Breast epithelium (tissue), 4 donors: ENCODE data around the gene KLK7. TPM values are rescaled to one million over a fixed set of nuclear protein-coding genes. Genes with fewer than 3 reads are reported as not detected.

Source experiments
- DNase-seq, 2 donors: peaks; one replicate each; pipeline ENCODE4 v3.0.0-alpha.2; 2019; ENCODE audit warnings: low spot score in 2 of 2
- H3K27ac ChIP-seq, 2 donors: fragments of 200-600 bp; sonication (generic) in 1 of 2; one replicate each; pipeline ENCODE4 v1.5.1; 2016 to 2019; ENCODE audit warnings: mild to moderate bottlenecking in 1 of 2
- H3K27me3 ChIP-seq, 2 donors: fragments of 200-600 bp; sonication (generic) in 1 of 2; one replicate each; pipeline versions ENCODE4 v1.5.1 to v1.6.0; 2017 to 2019; ENCODE audit warnings: control low read depth in 1 of 2, mild to moderate bottlenecking in 1 of 2
- H3K36me3 ChIP-seq: fragments of 200-600 bp; one replicate; pipeline ENCODE4 v1.5.1; 2019
- H3K4me1 ChIP-seq, 2 donors: fragments of 200-600 bp; sonication (generic); one replicate each; pipeline ENCODE4 v1.5.1; 2016 to 2019; ENCODE audit warnings: control low read depth in 1 of 2
- H3K4me3 ChIP-seq, 3 donors: fragments of 200-600 bp; sonication (generic); 1 replicate in 2 of 3; 2 replicates in 1 of 3; pipeline ENCODE4 v1.5.1; 2016 to 2019; ENCODE audit warnings: mild to moderate bottlenecking in 3 of 3, moderate library complexity in 2 of 3
- H3K9me3 ChIP-seq, 2 donors: fragments of 200-600 bp; sonication (generic) in 1 of 2; one replicate each; pipeline ENCODE4 v1.5.1; 2016 to 2019; ENCODE audit warnings: control low read depth in 1 of 2
- POLR2A ChIP-seq: fragments of 450-650 bp; IDR thresholded peaks from one replicate; pipeline ENCODE4 v1.6.1; 2016; ENCODE audit warnings: antibody characterized with exemption, mild to moderate bottlenecking, moderate library complexity
- POLR2AphosphoS5 ChIP-seq, 3 donors: sonication (generic); formaldehyde crosslinking; IDR thresholded peaks; one replicate each; pipeline ENCODE4 v1.6.1; 2017; ENCODE audit warnings: antibody characterized with exemption in 3 of 3
- intact Hi-C: fragments of 100-400 bp; cut with DNase I; formaldehyde crosslinking; loops from one replicate; pipeline ENCODE4 v1.15.1; 2023; ENCODE audit warnings: low total_unique reads
- total RNA-seq, 3 donors: library from RNA; depleted of rRNA; stranded (reverse); fragments of >200 nt; gene quantifications; one replicate each; pipeline ENCODE4 v1.1.0, GENCODE V29; 2016
- TF ChIP-seq, protein P1 (sequence below), 3 donors: fragments of 450-650 bp; IDR thresholded peaks; one replicate each; pipeline ENCODE4 v1.5.1; 2016 to 2017; ENCODE audit warnings: antibody characterized with exemption in 3 of 3, mild to moderate bottlenecking in 3 of 3, moderate library complexity in 3 of 3

The KLK7 gene
- total RNA-seq, 3 donors from 2014 or later, result 7.5 to 103 TPM; not detected in 1

DNA sequence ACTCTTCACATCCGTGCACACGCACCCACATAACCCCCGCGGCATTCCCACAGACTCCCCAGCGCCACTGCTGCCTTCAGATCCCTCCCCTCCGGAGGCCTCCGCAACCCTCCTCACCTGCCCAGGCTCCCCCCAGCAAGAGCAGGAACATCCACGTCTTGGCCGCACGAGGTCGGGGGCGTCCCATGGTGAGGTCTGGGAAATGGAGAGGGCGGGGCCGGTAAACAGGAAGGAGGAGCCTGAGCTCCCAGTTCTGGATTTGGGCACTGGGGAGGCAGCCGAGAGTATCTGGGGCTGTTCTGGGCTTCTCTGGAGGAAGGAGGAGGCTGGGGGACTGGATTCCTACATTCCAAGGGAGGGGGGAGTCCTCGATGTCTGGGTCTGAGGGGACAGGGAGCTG is 17.3 kb upstream of the KLK7 start:
- intact Hi-C loops, result no loop called here
- Histone ChIP-seq H3K36me3 (no peaks in the 10 kb centered on the region), H3K4me1 (peaks cover 0 to 3% of the 10 kb centered on the region in 2 donors), H3K4me3 (peak overlapping the region in 2 of 3 donors; percentile 52 to 63), H3K27me3 (peaks cover 0 to 12% of the 10 kb centered on the region in 2 donors), H3K27ac (peak overlapping the region; percentile 71 to 87), H3K9me3 (no peaks in the 10 kb centered on the region)
- peak in 1 of 2 donors; percentile 70 for DNase-seq
- no peak for TF ChIP-seq POLR2A
- no peak for TF ChIP-seq POLR2AphosphoS5 (IDR thresholded peaks at IDR 0.05)

DNA sequence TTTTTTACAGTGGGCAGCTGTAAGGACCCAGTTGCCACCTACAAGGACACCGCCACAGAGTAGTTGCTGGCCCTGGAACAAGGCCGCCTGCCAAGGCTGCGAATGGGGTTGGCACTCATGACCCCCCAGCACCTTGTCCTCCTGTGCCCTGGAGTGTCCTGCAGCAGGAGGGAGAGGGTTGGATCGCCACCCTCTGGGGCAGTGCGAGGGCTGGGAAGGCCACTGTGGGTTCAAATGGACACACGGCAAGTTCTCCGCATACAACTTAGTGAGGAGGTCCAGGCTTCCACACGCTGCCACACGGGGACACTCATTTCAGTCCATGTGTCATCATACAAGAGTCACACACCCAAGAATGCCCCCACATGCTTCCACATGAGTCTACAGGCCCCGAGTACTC is 16.7 kb upstream of the KLK7 start:
- peaks cover 0 to 12% of the 10 kb centered on the region in 2 donors for H3K27me3 ChIP-seq
- no peaks in the 10 kb centered on the region for H3K9me3 ChIP-seq
- DNase-seq, result no peak
- intact Hi-C loops, result no loop called here
- no peak for TF ChIP-seq POLR2AphosphoS5 (IDR thresholded peaks at IDR 0.05)
- TF ChIP-seq, protein P1, sequence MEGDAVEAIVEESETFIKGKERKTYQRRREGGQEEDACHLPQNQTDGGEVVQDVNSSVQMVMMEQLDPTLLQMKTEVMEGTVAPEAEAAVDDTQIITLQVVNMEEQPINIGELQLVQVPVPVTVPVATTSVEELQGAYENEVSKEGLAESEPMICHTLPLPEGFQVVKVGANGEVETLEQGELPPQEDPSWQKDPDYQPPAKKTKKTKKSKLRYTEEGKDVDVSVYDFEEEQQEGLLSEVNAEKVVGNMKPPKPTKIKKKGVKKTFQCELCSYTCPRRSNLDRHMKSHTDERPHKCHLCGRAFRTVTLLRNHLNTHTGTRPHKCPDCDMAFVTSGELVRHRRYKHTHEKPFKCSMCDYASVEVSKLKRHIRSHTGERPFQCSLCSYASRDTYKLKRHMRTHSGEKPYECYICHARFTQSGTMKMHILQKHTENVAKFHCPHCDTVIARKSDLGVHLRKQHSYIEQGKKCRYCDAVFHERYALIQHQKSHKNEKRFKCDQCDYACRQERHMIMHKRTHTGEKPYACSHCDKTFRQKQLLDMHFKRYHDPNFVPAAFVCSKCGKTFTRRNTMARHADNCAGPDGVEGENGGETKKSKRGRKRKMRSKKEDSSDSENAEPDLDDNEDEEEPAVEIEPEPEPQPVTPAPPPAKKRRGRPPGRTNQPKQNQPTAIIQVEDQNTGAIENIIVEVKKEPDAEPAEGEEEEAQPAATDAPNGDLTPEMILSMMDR (IDR thresholded peaks at IDR 0.05), result no peak
- no peak for TF ChIP-seq POLR2A
- peak overlapping the region; percentile 71 to 87 for H3K27ac ChIP-seq
- H3K4me3 ChIP-seq, result peak overlapping the region in 2 of 3 donors; percentile 52 to 63
- no peaks in the 10 kb centered on the region for H3K36me3 ChIP-seq
- H3K4me1 ChIP-seq, result peaks cover 0 to 3% of the 10 kb centered on the region in 2 donors

DNA sequence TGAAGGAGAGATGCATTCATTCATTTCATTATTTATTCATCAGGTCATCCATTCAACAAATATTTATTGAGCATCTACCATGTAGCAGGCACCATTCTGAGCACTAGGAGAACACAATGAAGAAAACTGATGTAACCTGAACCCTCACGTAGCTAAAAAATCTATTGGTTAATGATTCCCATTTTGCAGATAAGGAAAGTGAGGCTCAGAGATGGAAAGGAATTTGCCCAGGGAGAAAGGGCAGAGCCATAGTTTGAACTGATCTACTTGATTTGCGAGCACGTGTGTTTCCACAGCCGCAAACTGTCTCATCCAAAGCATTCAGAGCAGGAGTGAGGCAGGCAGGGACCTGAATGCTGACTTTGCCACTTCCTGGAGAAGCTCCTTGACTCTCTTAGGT is 15.0 kb upstream of the KLK7 start:
- DNase-seq, result no peak
- Histone ChIP-seq H3K27ac (no peak overlapping the region), H3K4me1 (peaks cover 0 to 3% of the 10 kb centered on the region in 2 donors), H3K27me3 (peaks cover 0 to 12% of the 10 kb centered on the region in 2 donors), H3K36me3 (no peaks in the 10 kb centered on the region), H3K4me3 (no peak overlapping the region), H3K9me3 (no peaks in the 10 kb centered on the region)
- intact Hi-C loops, result no loop called here
- TF ChIP-seq POLR2A (no peak), POLR2AphosphoS5 (IDR thresholded peaks at IDR 0.05) (no peak)
- TF ChIP-seq, protein P1 (IDR thresholded peaks at IDR 0.05), result no peak

DNA sequence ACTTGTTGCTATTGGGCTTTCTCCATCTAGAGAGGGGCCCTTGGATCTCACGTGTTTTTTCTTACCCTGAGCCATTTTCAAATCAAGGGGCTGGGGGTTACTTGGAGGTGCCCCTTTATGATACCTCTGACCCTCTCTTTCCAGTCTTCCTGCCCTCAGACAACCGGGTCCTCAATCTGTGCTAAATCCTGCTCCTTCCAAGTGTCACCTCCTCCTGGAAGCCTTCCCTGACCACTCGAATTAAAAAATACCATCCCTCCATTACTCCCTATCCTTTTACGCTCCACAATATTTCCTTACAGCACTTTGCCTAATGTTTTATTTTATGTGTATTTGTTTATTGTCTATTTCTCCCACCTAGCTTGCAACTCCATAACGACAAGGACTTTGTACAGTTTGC is 14.3 kb upstream of the KLK7 start:
- intact Hi-C loops, result no loop called here
- Histone ChIP-seq H3K9me3 (no peaks in the 10 kb centered on the region), H3K27me3 (peaks cover 0 to 12% of the 10 kb centered on the region in 2 donors), H3K36me3 (no peaks in the 10 kb centered on the region), H3K4me3 (no peak overlapping the region), H3K4me1 (peaks cover 0 to 3% of the 10 kb centered on the region in 2 donors), H3K27ac (no peak overlapping the region)
- TF ChIP-seq POLR2AphosphoS5 (IDR thresholded peaks at IDR 0.05) (no peak), POLR2A (no peak)
- TF ChIP-seq, protein P1 (IDR thresholded peaks at IDR 0.05), result no peak
- no peak for DNase-seq

DNA sequence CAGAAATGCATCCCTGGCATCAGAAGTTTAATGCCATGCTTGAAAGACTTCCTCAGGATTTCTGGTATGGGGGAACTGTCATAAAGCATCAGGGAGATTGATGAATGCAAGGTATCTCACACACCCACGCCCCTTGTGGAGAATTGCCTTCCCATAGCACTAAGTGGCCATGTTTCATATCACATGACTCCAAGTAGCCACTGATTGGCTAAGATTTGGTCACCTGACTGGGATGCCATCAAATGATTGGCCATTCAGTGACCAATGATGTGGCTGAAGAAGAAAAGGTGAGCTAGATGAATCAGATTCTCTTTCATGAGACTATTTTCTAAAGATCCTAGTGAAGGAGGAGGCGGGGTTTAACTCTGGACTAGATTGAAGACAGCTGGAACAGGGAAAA is 10.4 kb upstream of the KLK7 start:
- DNase-seq, result no peak
- intact Hi-C loops, result no loop called here

More for the DNA sequence above, 10.4 kb upstream of the KLK7 start:
- Histone ChIP-seq H3K36me3 (no peaks in the 10 kb centered on the region), H3K4me1 (no peaks in the 10 kb centered on the region), H3K27me3 (no peaks in the 10 kb centered on the region), H3K9me3 (no peaks in the 10 kb centered on the region), H3K4me3 (no peak overlapping the region), H3K27ac (peak overlapping the region; percentile 14 to 63)
- no peak for TF ChIP-seq POLR2A
- TF ChIP-seq, protein P1 (IDR thresholded peaks at IDR 0.05), result no peak
- no peak for TF ChIP-seq POLR2AphosphoS5 (IDR thresholded peaks at IDR 0.05)
